ENCODE results near the gene NFRKB. TPM values are rescaled to one million over a fixed set of nuclear protein-coding genes. Genes with fewer than 3 reads are reported as not detected.

NFRKB gene
- total RNA-seq, 1 donor from 2014 or later: 22.3 TPM

- TF ChIP-seq CTCF (IDR thresholded peaks at IDR 0.05): no peak
- DNase-seq (no peak), ATAC-seq (no peak)
These were observed 42.3 kb upstream of the NFRKB start for GRCh38 chr11:129937592-129938238.

GRCh38 chr11:129935723-129936122, 40.3 kb upstream of the NFRKB start:
- Histone ChIP-seq H3K9me3 (no peaks in the 10 kb centered on the region), H3K27me3 (no peaks in the 10 kb centered on the region), H3K4me3 (no peak overlapping the region), H3K27ac (no peak overlapping the region), H3K36me3 (peaks cover 10% of the 10 kb centered on the region), H3K4me1 (no peaks in the 10 kb centered on the region)
- no peak for ATAC-seq
- no peak for DNase-seq
- intact Hi-C loops (cut with DNase I): no loop called here
- no peak for TF ChIP-seq CTCF (IDR thresholded peaks at IDR 0.05)

More at GRCh38 chr11:129937592-129938238, 42.3 kb upstream of the NFRKB start:
- intact Hi-C loops (cut with DNase I): no loop called here
- H3K4me1 ChIP-seq: no peaks in the 10 kb centered on the region
- peaks cover 11% of the 10 kb centered on the region for H3K36me3 ChIP-seq
- no peaks in the 10 kb centered on the region for H3K9me3 ChIP-seq
- H3K4me3 ChIP-seq: no peak overlapping the region
- H3K27me3 ChIP-seq: no peaks in the 10 kb centered on the region
- no peak overlapping the region for H3K27ac ChIP-seq

- H3K4me3 ChIP-seq: no peak overlapping the region
- peaks cover 14% of the 10 kb centered on the region for H3K36me3 ChIP-seq
- H3K27ac ChIP-seq: no peak overlapping the region
- H3K4me1 ChIP-seq: no peaks in the 10 kb centered on the region
- ATAC-seq (no peak), DNase-seq (no peak)
- no peaks in the 10 kb centered on the region for H3K27me3 ChIP-seq
- no peak for TF ChIP-seq CTCF (IDR thresholded peaks at IDR 0.05)
- H3K9me3 ChIP-seq: no peaks in the 10 kb centered on the region
- intact Hi-C loops (cut with DNase I): no loop called here
These were observed 38.5 kb upstream of the NFRKB start for GRCh38 chr11:129933891-129934290.

- Histone ChIP-seq H3K9me3 (no peaks in the 10 kb centered on the region), H3K4me3 (no peak overlapping the region), H3K27ac (no peak overlapping the region), H3K4me1 (no peaks in the 10 kb centered on the region), H3K36me3 (peaks cover 14% of the 10 kb centered on the region), H3K27me3 (no peaks in the 10 kb centered on the region)
- ATAC-seq (no peak), DNase-seq (no peak)
- TF ChIP-seq CTCF (IDR thresholded peaks at IDR 0.05): no peak
- intact Hi-C loops (cut with DNase I): no loop called here
These were observed 37.9 kb upstream of the NFRKB start for GRCh38 chr11:129933262-129933661.

GRCh38 chr11:129932381-129933067, 37.1 kb upstream of the NFRKB start:
- Histone ChIP-seq H3K36me3 (peaks cover 14% of the 10 kb centered on the region), H3K9me3 (no peaks in the 10 kb centered on the region), H3K4me3 (no peak overlapping the region), H3K27ac (no peak overlapping the region), H3K4me1 (no peaks in the 10 kb centered on the region), H3K27me3 (no peaks in the 10 kb centered on the region)
- intact Hi-C loops (cut with DNase I): no loop called here
- ATAC-seq (no peak), DNase-seq (no peak)
- no peak for TF ChIP-seq CTCF (IDR thresholded peaks at IDR 0.05)

Data from upper lobe of right lung (tissue), 1 donor.